Cardiac muscle cell (in vitro differentiated cells and primary cell): ENCODE measurements around the gene NNMT. TPM values are rescaled to one million over a fixed set of nuclear protein-coding genes. Genes with fewer than 3 reads are reported as not detected.

ENCODE experiments used
- DNase-seq, 2 donors: peaks; one replicate each; pipeline versions ENCODE4 v3.0.0 to v3.0.0-alpha.2; 2010 to 2017; ENCODE audit warnings: low read depth in 1 of 2, low spot score in 1 of 2
- H3K27ac ChIP-seq: fragments of 200-600 bp; sonication (generic); 2 replicates; pipeline ENCODE4 v1.5.1; 2016
- H3K27me3 ChIP-seq: fragments of 200-600 bp; sonication (generic); 2 replicates; pipeline ENCODE4 v1.6.0; 2016; ENCODE audit warnings: control low read depth
- H3K36me3 ChIP-seq: fragments of 200-600 bp; sonication (generic); 2 replicates; pipeline ENCODE4 v1.5.1; 2016; ENCODE audit warnings: control low read depth
- H3K4me1 ChIP-seq: fragments of 200-600 bp; sonication (generic); 2 replicates; pipeline ENCODE4 v1.8.1; 2017; ENCODE audit warnings: low read depth, mild to moderate bottlenecking, mixed run types
- H3K4me3 ChIP-seq: fragments of 200-600 bp; sonication (generic); 2 replicates; pipeline ENCODE4 v1.5.1; 2016; ENCODE audit warnings: mild to moderate bottlenecking
- H3K9me3 ChIP-seq: fragments of 200-600 bp; sonication (generic); 2 replicates; pipeline ENCODE4 v1.5.1; 2017; ENCODE audit warnings: low read depth, mild to moderate bottlenecking, control low read depth
- polyA plus RNA-seq: library from polyadenylated mRNA; unstranded; fragments of >200 nt; fragmentation: Nextera tagmentation; extraction: Ambion mirVana; gene quantifications from 2 replicates; pipeline ENCODE4 v1.2.1, GENCODE V29; 2016
- total RNA-seq: library from RNA; depleted of rRNA; stranded (reverse); fragments of >200 nt; gene quantifications from 2 replicates; pipeline ENCODE4 v1.2.3, GENCODE V29; 2016
- TF ChIP-seq, protein P1 (sequence below): IDR thresholded peaks from 2 replicates; pipeline ENCODE4 v1.5.1; 2012; ENCODE audit warnings: low read depth, mild to moderate bottlenecking, low read length

The NNMT gene
- total and polyA plus RNA-seq, 2 experiments from 2014 or later, result 2.0 TPM; not detected in 1

DNA sequence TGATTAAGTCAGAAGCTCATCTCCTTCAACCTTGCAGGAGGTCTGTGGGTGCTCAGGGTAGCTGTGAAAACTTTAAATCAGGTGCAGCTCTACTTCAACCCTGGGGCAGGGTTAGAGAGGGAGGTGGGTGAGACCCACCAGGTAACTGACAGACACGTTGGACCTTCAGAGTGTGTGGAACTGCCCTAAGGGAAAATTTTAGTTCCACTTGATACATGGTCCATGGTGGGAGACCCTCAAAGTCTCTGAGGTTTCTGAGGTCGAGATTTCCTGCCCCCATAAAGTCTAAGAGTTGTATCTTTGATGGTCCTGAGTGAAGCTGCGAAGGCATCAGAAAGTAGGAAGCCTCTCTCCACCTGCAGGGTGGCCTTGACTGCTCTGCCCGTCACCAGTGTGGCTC, 23.9 kb upstream of the NNMT start:
- Histone ChIP-seq H3K27me3 (peaks cover 26% of the 10 kb centered on the region), H3K4me3 (no peak overlapping the region), H3K4me1 (no peaks in the 10 kb centered on the region), H3K27ac (no peak overlapping the region), H3K36me3 (no peaks in the 10 kb centered on the region), H3K9me3 (no peaks in the 10 kb centered on the region)
- DNase-seq, result no peak
- TF ChIP-seq, protein P1, sequence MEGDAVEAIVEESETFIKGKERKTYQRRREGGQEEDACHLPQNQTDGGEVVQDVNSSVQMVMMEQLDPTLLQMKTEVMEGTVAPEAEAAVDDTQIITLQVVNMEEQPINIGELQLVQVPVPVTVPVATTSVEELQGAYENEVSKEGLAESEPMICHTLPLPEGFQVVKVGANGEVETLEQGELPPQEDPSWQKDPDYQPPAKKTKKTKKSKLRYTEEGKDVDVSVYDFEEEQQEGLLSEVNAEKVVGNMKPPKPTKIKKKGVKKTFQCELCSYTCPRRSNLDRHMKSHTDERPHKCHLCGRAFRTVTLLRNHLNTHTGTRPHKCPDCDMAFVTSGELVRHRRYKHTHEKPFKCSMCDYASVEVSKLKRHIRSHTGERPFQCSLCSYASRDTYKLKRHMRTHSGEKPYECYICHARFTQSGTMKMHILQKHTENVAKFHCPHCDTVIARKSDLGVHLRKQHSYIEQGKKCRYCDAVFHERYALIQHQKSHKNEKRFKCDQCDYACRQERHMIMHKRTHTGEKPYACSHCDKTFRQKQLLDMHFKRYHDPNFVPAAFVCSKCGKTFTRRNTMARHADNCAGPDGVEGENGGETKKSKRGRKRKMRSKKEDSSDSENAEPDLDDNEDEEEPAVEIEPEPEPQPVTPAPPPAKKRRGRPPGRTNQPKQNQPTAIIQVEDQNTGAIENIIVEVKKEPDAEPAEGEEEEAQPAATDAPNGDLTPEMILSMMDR, result no peak

DNA sequence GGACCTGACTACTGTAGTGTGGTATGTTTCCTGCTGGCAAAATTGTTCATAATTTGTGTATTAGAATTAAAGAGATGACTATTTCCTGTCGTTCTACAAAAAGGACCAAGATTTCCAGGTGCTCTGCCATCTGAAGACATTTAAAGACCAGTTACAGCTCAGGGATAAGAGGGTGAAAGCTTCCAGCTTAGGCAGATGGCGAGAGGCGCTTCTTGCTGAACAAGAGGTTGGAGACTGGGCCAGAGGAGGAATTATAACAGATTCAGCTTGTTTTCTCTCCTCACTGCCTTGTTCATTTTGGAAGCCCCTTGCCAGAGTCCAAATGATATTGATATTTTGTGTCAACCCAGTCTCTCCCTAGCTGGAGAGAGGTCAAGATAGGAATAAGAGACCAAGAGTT, 23.1 kb upstream of the NNMT start:
- Histone ChIP-seq H3K36me3 (no peaks in the 10 kb centered on the region), H3K27ac (no peak overlapping the region), H3K27me3 (peaks cover 27% of the 10 kb centered on the region), H3K9me3 (no peaks in the 10 kb centered on the region), H3K4me1 (no peaks in the 10 kb centered on the region), H3K4me3 (no peak overlapping the region)
- DNase-seq, result no peak
- TF ChIP-seq, protein P1, result no peak

DNA sequence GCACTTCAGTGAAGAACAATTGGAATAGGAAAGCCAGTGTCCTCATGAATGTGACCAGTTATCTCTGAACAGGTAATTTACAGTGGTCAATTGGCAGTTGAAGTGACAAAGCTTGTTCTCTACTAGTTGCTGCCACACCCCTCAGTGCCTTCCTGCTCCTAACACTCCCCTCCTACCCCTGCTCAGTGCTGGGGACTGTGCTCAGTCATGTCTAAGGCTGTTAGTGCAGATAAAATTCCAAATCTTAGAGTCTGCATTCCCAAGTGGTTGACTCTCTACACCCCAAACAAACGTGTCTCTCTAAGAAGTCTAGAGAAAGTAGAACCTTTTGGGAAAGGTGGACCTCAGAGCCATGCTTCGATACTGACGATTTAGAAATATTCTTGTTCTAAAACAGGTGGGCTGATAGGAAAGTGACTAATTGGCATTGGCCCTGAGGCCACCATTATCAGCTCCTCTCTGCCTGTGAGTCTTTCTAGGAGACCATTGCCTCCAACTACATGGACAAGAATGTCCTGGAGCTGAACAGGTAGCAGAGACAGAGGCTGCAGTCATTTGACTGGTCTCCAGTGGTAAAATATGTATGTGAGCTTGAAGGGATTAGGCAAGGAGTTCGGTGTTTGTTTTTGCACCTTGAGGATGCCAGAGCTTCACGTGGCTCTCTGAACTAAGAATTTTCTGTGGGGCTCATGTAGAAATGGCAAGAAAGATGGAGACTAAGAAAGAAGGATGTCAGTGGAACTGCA, 22.1 kb upstream of the NNMT start:
- H3K27ac ChIP-seq, result no peak overlapping the region
- no peaks in the 10 kb centered on the region for H3K4me1 ChIP-seq
- TF ChIP-seq, protein P1, result no peak
- H3K27me3 ChIP-seq, result peaks cover 29% of the 10 kb centered on the region
- DNase-seq, result no peak
- no peak overlapping the region for H3K4me3 ChIP-seq
- H3K36me3 ChIP-seq, result no peaks in the 10 kb centered on the region
- H3K9me3 ChIP-seq, result no peaks in the 10 kb centered on the region

DNA sequence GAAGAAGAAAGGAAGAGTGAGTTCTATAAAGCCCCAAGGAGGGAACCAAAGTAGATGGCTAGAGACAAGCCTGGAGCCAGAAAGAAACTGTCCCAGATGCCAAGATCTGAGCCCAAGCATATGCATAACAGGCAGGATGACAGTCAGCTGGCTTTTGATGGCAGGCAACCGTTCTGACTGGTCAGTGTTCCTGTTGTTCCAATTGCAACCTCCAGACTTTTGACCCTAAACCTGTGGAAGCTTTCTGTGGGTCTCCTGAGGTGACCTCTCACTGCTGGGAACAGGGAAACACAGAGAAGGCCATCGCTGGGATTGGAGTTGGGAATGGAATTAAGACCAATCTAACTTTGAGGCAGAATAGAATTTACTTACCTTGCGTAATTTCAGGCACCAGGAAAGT, 21.6 kb upstream of the NNMT start:
- Histone ChIP-seq H3K27me3 (peaks cover 29% of the 10 kb centered on the region), H3K9me3 (no peaks in the 10 kb centered on the region), H3K27ac (no peak overlapping the region), H3K4me3 (no peak overlapping the region), H3K4me1 (no peaks in the 10 kb centered on the region), H3K36me3 (no peaks in the 10 kb centered on the region)
- DNase-seq, result no peak
- TF ChIP-seq, protein P1, result no peak

DNA sequence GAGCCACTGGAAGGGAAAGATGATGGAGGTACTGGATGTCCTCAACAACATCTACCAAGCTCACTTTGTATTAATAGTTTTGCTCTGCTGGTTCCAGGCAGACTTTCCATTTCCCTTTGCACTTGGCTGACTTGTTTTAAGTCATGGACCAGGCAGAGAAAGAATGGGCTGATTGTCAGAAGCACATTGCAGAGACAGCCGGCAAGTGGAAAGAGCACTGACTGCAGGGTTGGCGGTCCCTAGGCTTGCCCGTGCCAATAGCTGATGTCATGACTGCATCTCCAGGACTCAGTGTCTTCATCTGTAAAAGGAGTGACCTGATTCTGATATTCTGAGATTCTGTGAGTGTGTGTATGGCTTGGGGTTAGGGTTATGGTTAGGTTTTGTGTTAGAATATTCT, 20.9 kb upstream of the NNMT start:
- H3K27me3 ChIP-seq, result peaks cover 29% of the 10 kb centered on the region
- TF ChIP-seq, protein P1, result no peak
- H3K9me3 ChIP-seq, result no peaks in the 10 kb centered on the region
- no peaks in the 10 kb centered on the region for H3K36me3 ChIP-seq
- no peak overlapping the region for H3K27ac ChIP-seq
- no peak overlapping the region for H3K4me3 ChIP-seq
- no peaks in the 10 kb centered on the region for H3K4me1 ChIP-seq
- no peak for DNase-seq
